A549 (cell line): Measurements from ENCODE around the gene SRGAP1. TPM values are rescaled to one million over a fixed set of nuclear protein-coding genes. Genes with fewer than 3 reads are reported as not detected.

Experiments
- ATAC-seq, 2 experiments: fragments of 200-7000 bp in 1 of 2; fragments of >200 bp in 1 of 2; cut with Nextera tagmentation in 1 of 2; cut with Tn5 transposase in 1 of 2; 3 replicates each; pipeline versions ENCODE4 v1.8.0 to v1.9.1; 2018 to 2020; ENCODE audit warnings: mild to moderate bottlenecking in 1 of 2, moderate library complexity in 1 of 2
- CTCF ChIA-PET: fragments of 300-600 bp; sonication (Branson Sonifier 250); formaldehyde crosslinking; extraction: SDS; loops from one replicate; lab custom pipeline; 2021; ENCODE audit warnings: antibody characterized with exemption, inconsistent platforms; lab: Yijun Ruan, JAX
- POLR2A ChIA-PET: fragments of 350-600 bp; formaldehyde crosslinking; extraction: SDS; loops from one replicate; lab custom pipeline; 2021; ENCODE audit warnings: antibody characterized with exemption, inconsistent platforms; lab: Yijun Ruan, JAX
- DNase-seq, 2 experiments: peaks; one replicate each; pipeline versions ENCODE4 v3.0.0 to v3.0.0-alpha.2; 2011 to 2016; ENCODE audit warnings: low read depth in 1 of 2, low spot score in 1 of 2
- FAIRE-seq: peaks from 2 replicates; lab custom pipeline; 2011; peaks lifted over from hg19 to GRCh38; lab: Jason Lieb, UNC
- H3K27ac ChIP-seq, 2 experiments: fragments of >200 bp; sonication (Bioruptor Twin); formaldehyde crosslinking; 3 replicates each; pipeline ENCODE4 v1.5.1; 2016 to 2017
- H3K4me1 ChIP-seq: fragments of >200 bp; sonication (Bioruptor Twin); formaldehyde crosslinking; 3 replicates; pipeline ENCODE4 v1.6.1; 2016
- H3K4me2 ChIP-seq: fragments of >200 bp; sonication (Bioruptor Twin); formaldehyde crosslinking; 3 replicates; pipeline ENCODE4 v1.6.1; 2016
- H3K4me3 ChIP-seq: fragments of >200 bp; sonication (Bioruptor Twin); formaldehyde crosslinking; 3 replicates; pipeline ENCODE4 v1.5.1; 2016
- H3K9me3 ChIP-seq: fragments of >200 bp; sonication (Bioruptor Twin); formaldehyde crosslinking; 3 replicates; pipeline ENCODE4 v1.6.1; 2016
- CBX8 ChIP-seq: fragments of 200-600 bp; sonication (generic); IDR thresholded peaks from 2 replicates; pipeline ENCODE4 v1.6.1; 2016
- CHD2 ChIP-seq: fragments of 150-350 bp; IDR thresholded peaks from 2 replicates; pipeline ENCODE4 v1.6.1; 2014; ENCODE audit warnings: low read length; ENCODE audit not compliant: partially characterized antibody
- CHD4 ChIP-seq: fragments of 200-600 bp; sonication (generic); IDR thresholded peaks from 2 replicates; pipeline ENCODE4 v1.6.1; 2016; ENCODE audit warnings: antibody characterized with exemption, mild to moderate bottlenecking, borderline replicate concordance
- EHMT2 ChIP-seq: fragments of 200-600 bp; sonication (generic); IDR thresholded peaks from 2 replicates; pipeline ENCODE4 v1.6.1; 2016; ENCODE audit warnings: antibody characterized with exemption, low read depth, mild to moderate bottlenecking, moderate library complexity
- ESRRA ChIP-seq: fragments of 150-350 bp; IDR thresholded peaks from 2 replicates; pipeline ENCODE4 v1.6.1; 2014; ENCODE audit warnings: mild to moderate bottlenecking, low read length, borderline replicate concordance
- GATA3 ChIP-seq: IDR thresholded peaks from 2 replicates; pipeline ENCODE4 v1.6.1; 2012; ENCODE audit warnings: borderline replicate concordance
- HDAC2 ChIP-seq: fragments of 200-600 bp; sonication (generic); IDR thresholded peaks from 2 replicates; pipeline ENCODE4 v1.6.1; 2016
- HOXA7 ChIP-seq: fragments of 250-450 bp; sonication (Bioruptor Pico); IDR thresholded peaks from 2 replicates; pipeline ENCODE4 v1.5.0; 2020; ENCODE audit warnings: mild to moderate bottlenecking, moderate library complexity
- JUNB ChIP-seq: fragments of >200 bp; sonication (Bioruptor Twin); formaldehyde crosslinking; IDR thresholded peaks from 2 replicates; pipeline ENCODE4 v1.6.1; 2016
- MAFK ChIP-seq: fragments of 450-650 bp; IDR thresholded peaks from 2 replicates; pipeline ENCODE4 v1.6.1; 2014; ENCODE audit not compliant: partially characterized antibody
- MAZ ChIP-seq: fragments of 150-350 bp; IDR thresholded peaks from 2 replicates; pipeline ENCODE4 v1.6.1; 2014; ENCODE audit warnings: antibody characterized with exemption, low read depth, low read length, borderline replicate concordance
- MYC ChIP-seq: IDR thresholded peaks from 2 replicates; pipeline ENCODE4 v1.6.1; 2012; ENCODE audit warnings: mild to moderate bottlenecking, inconsistent platforms, low read length, improper control_type of control experiment, borderline replicate concordance
- NFE2L2 ChIP-seq: fragments of 150-350 bp; conservative IDR thresholded peaks from 2 replicates; pipeline ENCODE4 v1.6.1; 2014; ENCODE audit warnings: low read length
- NPAS2 ChIP-seq: fragments of 250-450 bp; sonication (Bioruptor Pico); IDR thresholded peaks from 2 replicates; pipeline ENCODE4 v1.8.0; 2022; ENCODE audit warnings: mild to moderate bottlenecking, moderate library complexity, borderline replicate concordance
- NR3C1 ChIP-seq: fragments of >200 bp; sonication (Bioruptor Twin); formaldehyde crosslinking; IDR thresholded peaks from 3 replicates; pipeline ENCODE4 v1.6.1; 2017
- POLR2A ChIP-seq: IDR thresholded peaks from 2 replicates; pipeline ENCODE4 v1.6.1; 2012; ENCODE audit warnings: mild to moderate bottlenecking, low read length
- POLR2AphosphoS2 ChIP-seq: conservative IDR thresholded peaks from 2 replicates; pipeline ENCODE4 v1.6.1; 2012; ENCODE audit warnings: low read length, improper control_type of control experiment, inconsistent platforms
- RCOR1 ChIP-seq: fragments of 150-350 bp; IDR thresholded peaks from 2 replicates; pipeline ENCODE4 v1.6.1; 2014; ENCODE audit warnings: antibody characterized with exemption, low read length, low read depth
- RFX5 ChIP-seq: fragments of 450-650 bp; IDR thresholded peaks from 2 replicates; pipeline ENCODE4 v1.7.1; 2014; ENCODE audit warnings: antibody characterized with exemption, mild to moderate bottlenecking, moderate library complexity
- SMC3 ChIP-seq: fragments of >200 bp; sonication (Bioruptor Twin); formaldehyde crosslinking; IDR thresholded peaks from 3 replicates; pipeline ENCODE4 v1.6.1; 2018; ENCODE audit warnings: inconsistent platforms
- ZFP36 ChIP-seq: fragments of 450-650 bp; IDR thresholded peaks from 2 replicates; pipeline ENCODE4 v1.6.1; 2014; ENCODE audit warnings: borderline replicate concordance; ENCODE audit not compliant: partially characterized antibody
- ZSCAN20 ChIP-seq: fragments of 250-450 bp; sonication (Bioruptor Pico); IDR thresholded peaks from 2 replicates; pipeline ENCODE4 v1.8.0; 2022; ENCODE audit warnings: mild to moderate bottlenecking, moderate library complexity
- WGBS: methylation state at CpG from one replicate; pipeline ENCODE4 v1.1.6; 2017; ENCODE audit errors: missing lambda C conversion rate; 5-methylcytosine and 5-hydroxymethylcytosine counted together
- polyA plus RNA-seq, 4 experiments: library from polyadenylated mRNA; depleted of rRNA in 3 of 4; stranded (reverse); fragments of >200 nt; fragmentation: RNase III in 1 of 4; extraction: RNeasy Plus Mini Kit Qiagen cat#74134 plus additional on column Dnase treatment in 1 of 4; gene quantifications; 2 replicates in 3 of 4; 3 replicates in 1 of 4; pipeline ENCODE4 v1.2.3, GENCODE V29; 2011 to 2017
- TF ChIP-seq, protein P1 (sequence below): fragments of 450-650 bp; IDR thresholded peaks from 2 replicates; pipeline ENCODE4 v1.6.1; 2014; ENCODE audit warnings: antibody characterized with exemption
- TF ChIP-seq, protein P2 (sequence below): IDR thresholded peaks from 2 replicates; pipeline ENCODE4 v1.6.1; 2012; ENCODE audit warnings: low read depth, borderline replicate concordance
- TF ChIP-seq, protein P3 (sequence below): IDR thresholded peaks from 2 replicates; pipeline ENCODE4 v1.6.1; 2012
- TF ChIP-seq, protein P4 (sequence below): fragments of 250-450 bp; sonication (Bioruptor Pico); IDR thresholded peaks from 2 replicates; pipeline ENCODE4 v1.5.0; 2021; ENCODE audit warnings: mild to moderate bottlenecking, moderate library complexity, borderline replicate concordance

The SRGAP1 gene
- polyA plus RNA-seq, 2 of the 4 experiments (the other 2 are of a cell fraction) = 7.9 to 22.9 TPM

DNA sequence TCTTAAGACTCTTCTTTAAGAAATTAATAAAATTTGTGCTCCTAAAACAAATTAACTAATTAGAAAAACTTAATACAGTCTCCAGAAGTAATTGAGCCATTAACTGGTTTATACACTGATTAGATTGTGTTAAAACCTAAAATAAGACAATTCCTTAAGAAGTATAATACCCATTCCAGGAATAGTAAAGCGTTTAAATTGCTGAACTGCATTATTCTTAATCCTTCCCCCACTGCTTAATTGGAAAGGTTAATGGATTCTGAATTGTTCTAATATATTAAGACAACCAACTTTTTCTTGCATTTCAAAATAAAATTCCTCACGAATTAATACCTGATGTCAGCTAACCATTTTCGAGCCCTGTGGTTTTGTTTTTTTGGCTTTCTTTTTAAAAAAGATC is 249.2 kb downstream of the SRGAP1 start:
- TF ChIP-seq POLR2A (no peak), HDAC2 (no peak), NPAS2 (CRISPR knock-in tag) (no peak), CBX8 (no peak), EHMT2 (no peak), RCOR1 (no peak), ZSCAN20 (CRISPR knock-in tag) (no peak), CHD4 (no peak), GATA3 (no peak), SMC3 (no peak), HOXA7 (CRISPR knock-in tag) (no peak), MYC (no peak)
- TF ChIP-seq, protein P1, sequence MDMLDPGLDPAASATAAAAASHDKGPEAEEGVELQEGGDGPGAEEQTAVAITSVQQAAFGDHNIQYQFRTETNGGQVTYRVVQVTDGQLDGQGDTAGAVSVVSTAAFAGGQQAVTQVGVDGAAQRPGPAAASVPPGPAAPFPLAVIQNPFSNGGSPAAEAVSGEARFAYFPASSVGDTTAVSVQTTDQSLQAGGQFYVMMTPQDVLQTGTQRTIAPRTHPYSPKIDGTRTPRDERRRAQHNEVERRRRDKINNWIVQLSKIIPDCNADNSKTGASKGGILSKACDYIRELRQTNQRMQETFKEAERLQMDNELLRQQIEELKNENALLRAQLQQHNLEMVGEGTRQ = no peak
- TF ChIP-seq, protein P2, sequence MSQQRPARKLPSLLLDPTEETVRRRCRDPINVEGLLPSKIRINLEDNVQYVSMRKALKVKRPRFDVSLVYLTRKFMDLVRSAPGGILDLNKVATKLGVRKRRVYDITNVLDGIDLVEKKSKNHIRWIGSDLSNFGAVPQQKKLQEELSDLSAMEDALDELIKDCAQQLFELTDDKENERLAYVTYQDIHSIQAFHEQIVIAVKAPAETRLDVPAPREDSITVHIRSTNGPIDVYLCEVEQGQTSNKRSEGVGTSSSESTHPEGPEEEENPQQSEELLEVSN = no peak
- TF ChIP-seq, protein P3, sequence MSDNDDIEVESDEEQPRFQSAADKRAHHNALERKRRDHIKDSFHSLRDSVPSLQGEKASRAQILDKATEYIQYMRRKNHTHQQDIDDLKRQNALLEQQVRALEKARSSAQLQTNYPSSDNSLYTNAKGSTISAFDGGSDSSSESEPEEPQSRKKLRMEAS = no peak
- TF ChIP-seq, all 56 proteins: peak for 0
- Histone ChIP-seq H3K4me1 (peaks cover 34% of the 10 kb centered on the region), H3K9me3 (no peaks in the 10 kb centered on the region), H3K27ac (no peak overlapping the region), H3K4me3 (no peak overlapping the region), H3K4me2 (no peak overlapping the region)
- DNase-seq (no peak), ATAC-seq (no peak), FAIRE-seq (no peak)
- ChIA-PET CTCF (interaction anchor here (0.9 kb wide), 1 partner anchor 250 kb away, joined by 3 read pairs; no protein-coding TSS in a partner anchor), POLR2A (no interaction called here)
- 87% methylated on average over 3 of the region's 3 CpGs for WGBS

GRCh38 chr12:64097366-64098105 is 253.0 kb downstream of the SRGAP1 start:
- DNase-seq (no peak), FAIRE-seq (no peak)
- Histone ChIP-seq H3K4me1 (peaks cover 25% of the 10 kb centered on the region), H3K9me3 (no peaks in the 10 kb centered on the region), H3K27ac (peak overlapping the region in 1 of 2 experiments; percentile 51; a peak in 2 of 6 replicates), H3K4me2 (no peak overlapping the region)
- CTCF ChIA-PET = interaction anchor here (0.6 to 2.1 kb wide), 4 partner anchors 84 to 258 kb away, joined by 3 to 7 read pairs (median 4); partner anchors contain the start of gene SRGAP1
- TF ChIP-seq GATA3 = no peak
- TF ChIP-seq JUNB = no peak
- no peak for TF ChIP-seq POLR2AphosphoS2
- TF ChIP-seq CHD2 = no peak
- no peak for TF ChIP-seq HOXA7 (CRISPR knock-in tag)
- no peak for TF ChIP-seq NFE2L2
- TF ChIP-seq MAFK = no peak
- TF ChIP-seq MAZ = no peak
- no peak for TF ChIP-seq ZFP36
- TF ChIP-seq, protein P4, sequence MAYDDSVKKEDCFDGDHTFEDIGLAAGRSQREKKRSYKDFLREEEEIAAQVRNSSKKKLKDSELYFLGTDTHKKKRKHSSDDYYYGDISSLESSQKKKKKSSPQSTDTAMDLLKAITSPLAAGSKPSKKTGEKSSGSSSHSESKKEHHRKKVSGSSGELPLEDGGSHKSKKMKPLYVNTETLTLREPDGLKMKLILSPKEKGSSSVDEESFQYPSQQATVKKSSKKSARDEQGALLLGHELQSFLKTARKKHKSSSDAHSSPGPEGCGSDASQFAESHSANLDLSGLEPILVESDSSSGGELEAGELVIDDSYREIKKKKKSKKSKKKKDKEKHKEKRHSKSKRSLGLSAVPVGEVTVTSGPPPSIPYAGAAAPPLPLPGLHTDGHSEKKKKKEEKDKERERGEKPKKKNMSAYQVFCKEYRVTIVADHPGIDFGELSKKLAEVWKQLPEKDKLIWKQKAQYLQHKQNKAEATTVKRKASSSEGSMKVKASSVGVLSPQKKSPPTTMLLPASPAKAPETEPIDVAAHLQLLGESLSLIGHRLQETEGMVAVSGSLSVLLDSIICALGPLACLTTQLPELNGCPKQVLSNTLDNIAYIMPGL (CRISPR knock-in tag) = no peak
- no peak for TF ChIP-seq ESRRA
- no peak for TF ChIP-seq RCOR1
- TF ChIP-seq RFX5 = no peak
- TF ChIP-seq, protein P3 = no peak
- TF ChIP-seq NR3C1 = no peak
- TF ChIP-seq, all 56 proteins: peak for 0
- WGBS = 74% methylated on average over 4 of the region's 4 CpGs
- ATAC-seq = no peak
- POLR2A ChIA-PET = no interaction called here
- H3K4me3 ChIP-seq = no peak overlapping the region
